ENCODE data around the gene PSD2. TPM values are rescaled to one million over a fixed set of nuclear protein-coding genes. Genes with fewer than 3 reads are reported as not detected.

PSD2 gene
- total RNA-seq, 1 experiment from 2014 or later, result not detected

DNA sequence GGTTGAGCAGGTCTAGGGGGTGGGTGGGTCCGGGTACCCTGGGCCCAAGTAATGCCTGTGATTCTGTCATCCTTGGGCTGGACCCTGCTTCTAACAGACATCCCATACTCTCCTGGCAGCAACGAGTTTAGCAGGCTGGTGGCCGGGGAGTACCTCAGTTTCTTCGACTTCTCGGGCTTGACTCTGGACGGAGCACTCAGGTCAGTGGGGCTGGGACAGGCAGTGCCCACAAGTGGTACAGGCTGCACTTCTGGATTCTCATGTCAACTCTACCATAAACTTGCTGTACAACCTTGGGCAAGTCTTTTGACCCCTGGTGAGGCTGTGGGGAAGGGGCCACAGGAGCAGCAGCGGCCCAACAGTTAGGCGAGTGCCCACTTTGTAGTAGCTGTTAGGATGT, 21.8 kb downstream of the PSD2 start:
- Mint-ChIP-seq H3K27me3 (ENCODE audit: unreplicated experiment) (peaks cover 91% of the 10 kb centered on the region), H3K27ac (ENCODE audit: unreplicated experiment) (no peak overlapping the region), H3K4me3 (ENCODE audit: low read depth, unreplicated experiment) (no peak overlapping the region), H3K4me1 (ENCODE audit: low read depth, unreplicated experiment) (no peaks in the 10 kb centered on the region), H3K36me3 (ENCODE audit: insufficient read depth, unreplicated experiment) (no peaks in the 10 kb centered on the region), H3K9me3 (ENCODE audit: low read depth, unreplicated experiment) (peaks cover 4% of the 10 kb centered on the region)
- CTCF ChIA-PET, result no interaction called here
- no TSS peak for BruUV-seq (replicated peaks)
- no peak for DNase-seq
- intact Hi-C loops (cut with micrococcal nuclease; ENCODE audit: unreplicated experiment), result no loop called here
- TF ChIP-seq, protein P1, sequence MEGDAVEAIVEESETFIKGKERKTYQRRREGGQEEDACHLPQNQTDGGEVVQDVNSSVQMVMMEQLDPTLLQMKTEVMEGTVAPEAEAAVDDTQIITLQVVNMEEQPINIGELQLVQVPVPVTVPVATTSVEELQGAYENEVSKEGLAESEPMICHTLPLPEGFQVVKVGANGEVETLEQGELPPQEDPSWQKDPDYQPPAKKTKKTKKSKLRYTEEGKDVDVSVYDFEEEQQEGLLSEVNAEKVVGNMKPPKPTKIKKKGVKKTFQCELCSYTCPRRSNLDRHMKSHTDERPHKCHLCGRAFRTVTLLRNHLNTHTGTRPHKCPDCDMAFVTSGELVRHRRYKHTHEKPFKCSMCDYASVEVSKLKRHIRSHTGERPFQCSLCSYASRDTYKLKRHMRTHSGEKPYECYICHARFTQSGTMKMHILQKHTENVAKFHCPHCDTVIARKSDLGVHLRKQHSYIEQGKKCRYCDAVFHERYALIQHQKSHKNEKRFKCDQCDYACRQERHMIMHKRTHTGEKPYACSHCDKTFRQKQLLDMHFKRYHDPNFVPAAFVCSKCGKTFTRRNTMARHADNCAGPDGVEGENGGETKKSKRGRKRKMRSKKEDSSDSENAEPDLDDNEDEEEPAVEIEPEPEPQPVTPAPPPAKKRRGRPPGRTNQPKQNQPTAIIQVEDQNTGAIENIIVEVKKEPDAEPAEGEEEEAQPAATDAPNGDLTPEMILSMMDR (IDR thresholded peaks at IDR 0.05; ENCODE audit: unreplicated experiment), result no peak

DNA sequence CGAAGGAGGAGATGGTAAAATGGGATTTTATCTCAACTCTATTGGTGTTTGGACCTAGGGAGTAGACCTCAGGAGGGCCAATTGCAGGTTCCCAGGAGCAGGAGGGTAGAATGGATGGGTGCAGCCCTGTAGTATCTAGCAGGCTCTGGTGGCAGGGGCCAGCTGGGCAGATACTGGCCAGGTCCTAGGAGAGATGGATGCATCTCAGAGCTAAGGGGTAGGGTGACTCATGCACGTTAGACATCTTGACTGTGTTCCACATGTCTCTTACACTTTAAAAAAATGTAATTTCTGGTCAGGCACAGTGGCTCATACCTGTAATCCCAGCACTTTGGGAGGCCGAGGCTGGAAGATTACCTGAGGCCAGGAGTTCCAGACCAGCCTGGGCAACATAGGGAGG, 22.4 kb downstream of the PSD2 start:
- peaks cover 4% of the 10 kb centered on the region for H3K9me3 Mint-ChIP-seq (ENCODE audit: low read depth, unreplicated experiment)
- H3K36me3 Mint-ChIP-seq (ENCODE audit: insufficient read depth, unreplicated experiment), result no peaks in the 10 kb centered on the region
- CTCF ChIA-PET, result no interaction called here
- BruUV-seq (replicated peaks), result no TSS peak
- H3K27me3 Mint-ChIP-seq (ENCODE audit: unreplicated experiment), result peaks cover 90% of the 10 kb centered on the region
- intact Hi-C loops (cut with micrococcal nuclease; ENCODE audit: unreplicated experiment), result no loop called here
- no peaks in the 10 kb centered on the region for H3K4me1 Mint-ChIP-seq (ENCODE audit: low read depth, unreplicated experiment)
- DNase-seq, result no peak
- TF ChIP-seq, protein P1 (IDR thresholded peaks at IDR 0.05; ENCODE audit: unreplicated experiment), result no peak
- H3K4me3 Mint-ChIP-seq (ENCODE audit: low read depth, unreplicated experiment), result no peak overlapping the region
- no peak overlapping the region for H3K27ac Mint-ChIP-seq (ENCODE audit: unreplicated experiment)

DNA sequence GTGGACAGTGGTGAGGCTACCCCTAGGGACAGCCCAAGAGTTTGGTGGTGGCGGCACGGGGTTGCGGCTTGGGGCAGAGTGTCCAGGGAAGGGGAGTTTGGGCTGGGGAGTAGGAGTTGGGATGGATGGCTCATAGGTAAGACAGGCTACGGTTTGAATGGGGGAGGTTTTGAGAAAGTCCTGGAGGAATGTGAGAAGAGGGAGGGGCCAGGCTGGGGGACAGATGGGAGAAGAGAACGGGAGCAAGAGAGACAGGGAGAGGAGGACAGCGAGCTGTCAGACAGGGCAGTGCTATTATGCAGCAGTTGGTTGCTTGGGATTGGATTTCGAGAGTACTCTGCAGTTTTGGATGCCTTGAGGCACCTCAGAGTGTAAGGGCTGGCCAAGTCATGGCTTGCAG, 24.5 kb downstream of the PSD2 start:
- no peak for DNase-seq
- CTCF ChIA-PET, result no interaction called here

DNA sequence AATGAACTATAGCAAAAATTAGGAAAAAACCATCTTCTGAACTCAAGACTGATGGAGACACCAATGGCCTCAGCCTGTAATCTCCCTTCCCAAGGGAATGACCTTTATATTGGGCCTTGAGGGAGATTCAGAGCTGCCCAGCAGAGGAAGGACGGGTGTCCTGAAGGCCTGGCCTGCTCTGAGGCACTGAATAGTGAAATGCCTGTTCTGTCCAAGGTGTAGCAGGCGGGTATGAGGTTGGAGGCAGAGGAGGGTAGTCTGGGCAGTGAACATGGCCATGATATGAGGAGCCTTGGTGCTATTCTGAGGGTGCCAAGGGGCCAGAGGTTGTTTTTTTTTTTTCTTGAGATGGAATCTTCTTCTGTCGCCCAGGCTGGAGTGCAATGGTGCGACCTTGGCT, 25.0 kb downstream of the PSD2 start:
- intact Hi-C loops (cut with micrococcal nuclease; ENCODE audit: unreplicated experiment), result no loop called here
- Mint-ChIP-seq H3K27me3 (ENCODE audit: unreplicated experiment) (peaks cover 94% of the 10 kb centered on the region), H3K4me3 (ENCODE audit: low read depth, unreplicated experiment) (no peak overlapping the region), H3K27ac (ENCODE audit: unreplicated experiment) (no peak overlapping the region), H3K4me1 (ENCODE audit: low read depth, unreplicated experiment) (no peaks in the 10 kb centered on the region), H3K36me3 (ENCODE audit: insufficient read depth, unreplicated experiment) (no peaks in the 10 kb centered on the region), H3K9me3 (ENCODE audit: low read depth, unreplicated experiment) (peaks cover 4% of the 10 kb centered on the region)
- BruUV-seq (replicated peaks), result no TSS peak
- CTCF ChIA-PET, result no interaction called here
- DNase-seq, result no peak
- TF ChIP-seq, protein P1 (IDR thresholded peaks at IDR 0.05; ENCODE audit: unreplicated experiment), result no peak

More for the DNA sequence above, 24.5 kb downstream of the PSD2 start:
- no TSS peak for BruUV-seq (replicated peaks)
- H3K27ac Mint-ChIP-seq (ENCODE audit: unreplicated experiment), result no peak overlapping the region
- H3K4me3 Mint-ChIP-seq (ENCODE audit: low read depth, unreplicated experiment), result no peak overlapping the region
- intact Hi-C loops (cut with micrococcal nuclease; ENCODE audit: unreplicated experiment), result no loop called here
- peaks cover 4% of the 10 kb centered on the region for H3K9me3 Mint-ChIP-seq (ENCODE audit: low read depth, unreplicated experiment)
- no peaks in the 10 kb centered on the region for H3K36me3 Mint-ChIP-seq (ENCODE audit: insufficient read depth, unreplicated experiment)
- no peaks in the 10 kb centered on the region for H3K4me1 Mint-ChIP-seq (ENCODE audit: low read depth, unreplicated experiment)
- H3K27me3 Mint-ChIP-seq (ENCODE audit: unreplicated experiment), result peaks cover 94% of the 10 kb centered on the region
- TF ChIP-seq, protein P1 (IDR thresholded peaks at IDR 0.05; ENCODE audit: unreplicated experiment), result no peak

Data from Calu3 (cell line).